ENCODE results near the gene BHLHE41. TPM values are rescaled to one million over a fixed set of nuclear protein-coding genes. Genes with fewer than 3 reads are reported as not detected.

The BHLHE41 gene
- total and polyA plus RNA-seq, 9 donors: 1.1 to 3.9 (median 1.8) TPM

DNA sequence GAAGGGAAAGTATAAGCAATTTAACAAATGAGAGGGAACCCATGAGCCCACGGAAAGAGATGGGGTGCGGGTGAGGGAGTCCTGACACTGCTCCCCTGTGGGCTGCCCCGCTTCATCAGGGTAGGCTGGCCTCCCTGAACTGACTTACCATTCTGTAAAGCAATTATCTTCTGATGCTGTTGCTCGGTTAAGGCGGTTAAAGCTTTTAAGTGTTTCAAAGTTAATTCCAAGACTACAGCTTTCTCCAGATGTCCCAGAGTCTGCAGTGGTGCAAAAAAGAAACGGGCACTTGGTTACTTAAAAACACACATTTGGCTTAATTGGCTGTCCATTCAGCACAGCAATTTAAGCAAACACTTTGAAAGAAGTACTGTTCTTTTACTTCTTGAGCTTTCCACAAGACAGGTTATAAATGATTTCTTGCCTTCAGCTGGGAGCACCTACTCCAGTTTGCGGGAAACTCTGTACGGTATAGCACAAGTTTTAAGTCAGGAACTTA, 1.3 kb downstream of the BHLHE41 start:
- Histone ChIP-seq H3K36me3 (ENCODE audit: control insufficient read depth, insufficient read depth, low read length) (no peaks in the 10 kb centered on the region), H3K4me3 (ENCODE audit: low read length) (peak overlapping the region; percentile 53), H3K4me1 (ENCODE audit: control insufficient read depth, insufficient read depth, low read length) (peaks cover 26% of the 10 kb centered on the region), H3K27me3 (ENCODE audit: control insufficient read depth, insufficient read depth, low read length) (peaks cover 60% of the 10 kb centered on the region), H3K27ac (ENCODE audit: low read length) (no peak overlapping the region), H3K9me3 (replicated peaks; ENCODE audit: control insufficient read depth, low read depth, low read length) (no peaks in the 10 kb centered on the region)
- 8% methylated on average over 2 of the region's 8 CpGs for WGBS (ENCODE audit: insufficient coverage)
- DNase-seq: no peak

DNA sequence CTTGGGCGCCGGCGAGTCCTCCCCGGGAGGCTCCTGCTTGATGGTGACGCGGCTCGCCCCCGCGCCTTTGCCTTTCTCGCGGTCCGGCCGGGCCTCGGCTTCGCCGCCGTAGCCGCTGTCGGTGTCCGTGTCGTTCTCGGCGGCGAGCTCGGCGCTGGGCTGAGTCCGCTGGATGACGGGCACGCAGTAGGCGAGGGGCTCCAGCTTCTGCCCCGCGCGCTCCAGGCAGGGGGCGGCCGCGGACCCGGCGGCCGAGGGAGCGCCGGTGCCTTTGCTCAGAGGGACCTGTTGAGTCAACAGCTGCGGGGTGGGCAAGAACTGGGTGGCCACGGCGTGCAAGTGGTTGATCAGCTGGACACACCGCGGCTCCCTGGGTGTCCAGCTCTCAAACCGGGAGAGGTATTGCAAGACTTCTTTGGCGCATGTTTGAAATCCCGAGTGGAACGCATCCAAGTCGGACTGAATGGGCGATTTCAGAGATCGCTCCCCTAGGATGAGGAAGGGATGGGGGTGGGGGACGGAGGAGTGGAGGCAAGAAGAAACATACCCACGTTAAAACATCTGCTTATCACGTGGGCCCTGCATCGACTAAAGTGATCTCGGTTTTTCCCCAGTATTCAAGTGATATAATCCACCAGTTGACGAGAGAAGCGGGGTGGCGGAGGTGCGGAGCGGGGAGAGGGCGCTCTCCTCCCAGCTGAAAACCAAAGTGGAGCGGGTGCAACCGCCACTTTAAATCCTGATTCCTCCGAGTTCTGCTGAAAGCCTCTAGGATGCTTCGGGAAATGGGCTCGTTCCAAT, 2.0 kb downstream of the BHLHE41 start:
- Histone ChIP-seq H3K27me3 (ENCODE audit: control insufficient read depth, insufficient read depth, low read length) (peaks cover 56% of the 10 kb centered on the region), H3K27ac (ENCODE audit: low read length) (peak overlapping the region; percentile 37), H3K9me3 (replicated peaks; ENCODE audit: control insufficient read depth, low read depth, low read length) (no peaks in the 10 kb centered on the region), H3K4me1 (ENCODE audit: control insufficient read depth, insufficient read depth, low read length) (peaks cover 26% of the 10 kb centered on the region), H3K4me3 (ENCODE audit: low read length) (peak overlapping the region; percentile 53), H3K36me3 (ENCODE audit: control insufficient read depth, insufficient read depth, low read length) (no peaks in the 10 kb centered on the region)
- under 1% methylated on average over 55 of the region's 69 CpGs for WGBS (ENCODE audit: insufficient coverage)
- DNase-seq: peak; percentile 77

DNA sequence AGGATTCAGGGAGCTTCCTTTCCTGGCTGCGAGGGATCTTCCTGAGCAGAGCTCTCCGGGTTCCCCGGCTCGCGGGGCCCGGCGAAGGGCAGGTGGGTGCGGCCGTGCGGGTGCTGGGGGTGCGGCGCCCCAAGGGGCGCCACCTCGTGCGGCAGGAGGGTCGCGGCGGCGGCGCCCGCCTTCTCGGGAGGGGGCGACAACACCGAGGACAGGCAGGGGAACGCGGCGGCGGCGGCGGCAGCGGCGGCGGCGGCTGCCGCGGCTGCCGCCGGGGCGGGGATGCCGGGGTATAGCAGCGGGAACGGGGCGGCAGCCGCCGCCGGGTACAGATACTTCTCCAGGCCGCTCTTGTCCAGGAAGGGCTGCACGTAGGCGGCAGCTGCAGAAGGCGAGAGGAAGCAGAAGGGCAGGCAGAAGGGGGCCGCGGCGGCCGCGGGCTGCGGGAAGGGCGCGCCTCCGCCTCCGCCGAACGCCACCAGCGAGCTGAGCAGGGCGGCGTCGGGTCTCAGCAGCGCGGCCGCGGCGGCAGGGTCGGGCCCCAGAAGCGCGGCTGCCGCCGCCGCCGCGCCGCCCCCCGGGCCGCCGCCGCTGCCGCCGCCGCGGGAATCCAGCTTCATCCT, 2.7 kb downstream of the BHLHE41 start:
- Histone ChIP-seq H3K4me3 (ENCODE audit: low read length) (peak overlapping the region; percentile 53), H3K27me3 (ENCODE audit: control insufficient read depth, insufficient read depth, low read length) (peaks cover 53% of the 10 kb centered on the region), H3K9me3 (replicated peaks; ENCODE audit: control insufficient read depth, low read depth, low read length) (no peaks in the 10 kb centered on the region), H3K4me1 (ENCODE audit: control insufficient read depth, insufficient read depth, low read length) (peaks cover 26% of the 10 kb centered on the region), H3K36me3 (ENCODE audit: control insufficient read depth, insufficient read depth, low read length) (no peaks in the 10 kb centered on the region), H3K27ac (ENCODE audit: low read length) (peak overlapping the region; percentile 37)
- peak; percentile 50 for DNase-seq
- WGBS (ENCODE audit: insufficient coverage): under 1% methylated on average over 82 of the region's 88 CpGs

DNA sequence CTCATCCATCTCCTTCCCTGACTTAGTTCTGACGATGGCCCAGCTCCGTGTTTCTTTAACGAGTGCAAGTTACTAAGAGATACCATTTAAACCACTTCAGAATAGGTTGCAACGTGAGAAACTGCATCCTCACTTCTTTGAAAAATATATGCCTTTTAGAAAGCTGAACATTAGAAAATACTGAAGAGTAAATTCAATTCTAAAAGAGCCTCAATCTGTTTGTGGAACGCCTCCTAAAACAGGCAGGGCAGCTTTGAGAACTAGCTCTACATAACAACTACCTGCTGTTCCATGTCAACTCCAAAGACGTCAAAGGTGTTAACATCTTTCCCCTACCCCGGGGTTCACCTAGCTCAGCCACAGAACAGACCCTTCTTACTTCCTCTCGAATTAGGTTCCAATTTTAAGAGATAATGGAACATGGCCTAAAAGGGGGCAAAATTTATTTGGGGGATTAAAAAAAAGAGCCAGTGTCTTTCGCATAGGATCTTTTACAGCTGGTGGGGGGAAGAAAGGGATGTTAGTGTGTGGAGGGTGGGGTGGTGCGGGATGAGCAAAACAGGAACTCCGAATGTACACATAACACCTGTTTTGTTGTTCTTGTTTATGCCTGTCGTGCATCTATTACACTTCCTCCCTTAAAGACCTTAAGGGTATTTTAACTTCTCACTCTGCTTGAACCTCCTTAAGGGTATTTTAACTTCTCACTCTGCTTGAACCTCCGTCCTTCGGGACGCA, 3.3 kb downstream of the BHLHE41 start:
- Histone ChIP-seq H3K36me3 (ENCODE audit: control insufficient read depth, insufficient read depth, low read length) (no peaks in the 10 kb centered on the region), H3K4me3 (ENCODE audit: low read length) (peak overlapping the region; percentile 23), H3K4me1 (ENCODE audit: control insufficient read depth, insufficient read depth, low read length) (peaks cover 26% of the 10 kb centered on the region), H3K27ac (ENCODE audit: low read length) (peak overlapping the region; percentile 37), H3K27me3 (ENCODE audit: control insufficient read depth, insufficient read depth, low read length) (peaks cover 48% of the 10 kb centered on the region), H3K9me3 (replicated peaks; ENCODE audit: control insufficient read depth, low read depth, low read length) (no peaks in the 10 kb centered on the region)
- DNase-seq: no peak
- WGBS (ENCODE audit: insufficient coverage): 71% methylated on average over 6 of the region's 15 CpGs

DNA sequence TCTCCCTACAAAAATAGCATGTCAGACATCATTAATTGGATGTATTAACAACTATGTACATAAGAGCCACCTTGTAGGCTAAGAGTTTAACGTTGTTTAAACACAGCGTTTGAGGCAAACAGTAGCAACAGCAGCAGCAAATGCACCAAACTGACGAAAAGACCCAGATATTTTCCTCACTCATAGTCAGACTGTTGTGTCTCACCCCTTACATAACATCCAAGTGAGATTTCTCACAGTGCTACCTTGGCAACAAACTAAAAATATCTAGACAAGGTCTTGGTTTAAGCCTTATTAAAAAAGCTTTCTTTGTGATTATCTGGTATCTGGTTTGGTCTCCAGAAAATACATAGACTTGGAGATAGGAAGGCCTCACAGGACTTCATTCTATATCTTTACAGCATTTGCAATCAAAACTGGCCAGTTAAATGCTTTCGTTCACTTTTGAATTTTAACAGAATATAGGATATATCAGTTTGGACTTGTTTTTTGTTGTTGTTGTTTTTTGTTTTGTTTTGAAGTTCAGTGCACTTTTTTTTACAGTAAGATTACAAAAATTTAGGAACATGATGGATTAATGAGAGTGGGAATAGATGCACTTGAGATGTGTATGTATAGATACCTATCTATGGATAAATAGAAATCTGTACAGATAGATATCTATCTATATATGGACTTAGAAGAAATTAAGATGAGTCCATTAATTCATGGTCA, 4.1 kb downstream of the BHLHE41 start:
- Histone ChIP-seq H3K4me1 (ENCODE audit: control insufficient read depth, insufficient read depth, low read length) (peaks cover 25% of the 10 kb centered on the region), H3K36me3 (ENCODE audit: control insufficient read depth, insufficient read depth, low read length) (no peaks in the 10 kb centered on the region), H3K27ac (ENCODE audit: low read length) (no peak overlapping the region), H3K27me3 (ENCODE audit: control insufficient read depth, insufficient read depth, low read length) (peaks cover 41% of the 10 kb centered on the region), H3K9me3 (replicated peaks; ENCODE audit: control insufficient read depth, low read depth, low read length) (no peaks in the 10 kb centered on the region), H3K4me3 (ENCODE audit: low read length) (no peak overlapping the region)
- no peak for DNase-seq
- 94% methylated on average over 3 of the region's 4 CpGs for WGBS (ENCODE audit: insufficient coverage)

DNA sequence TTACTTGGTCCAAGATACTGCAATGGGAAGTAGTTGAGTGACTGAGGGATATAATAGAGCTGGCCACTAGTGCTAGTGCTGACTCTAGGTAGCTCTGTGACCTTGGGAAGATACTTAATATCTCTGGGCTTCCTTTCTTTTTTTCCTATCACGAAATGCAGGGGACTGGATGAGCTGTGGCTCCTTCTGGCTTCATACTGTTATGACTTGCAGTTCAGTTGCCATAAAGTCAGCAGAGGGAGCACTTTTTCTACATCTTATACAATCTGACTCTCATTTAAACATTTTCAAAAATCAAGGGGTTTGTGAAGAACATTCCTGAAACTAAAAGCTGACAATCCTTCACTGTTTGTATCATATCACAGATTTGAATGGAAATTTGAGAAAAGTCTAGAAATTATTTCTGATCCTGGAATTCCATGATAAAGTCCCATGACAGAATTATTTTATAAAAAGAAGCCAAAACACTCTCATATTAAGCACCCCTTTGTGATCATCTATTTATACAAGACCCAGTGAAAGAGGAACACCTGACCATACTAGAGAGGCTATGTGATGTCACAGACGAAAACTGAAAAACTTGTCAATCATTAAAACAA, 5.3 kb downstream of the BHLHE41 start:
- H3K27ac ChIP-seq (ENCODE audit: low read length): no peak overlapping the region
- peaks cover 27% of the 10 kb centered on the region for H3K4me1 ChIP-seq (ENCODE audit: control insufficient read depth, insufficient read depth, low read length)
- H3K9me3 ChIP-seq (replicated peaks; ENCODE audit: control insufficient read depth, low read depth, low read length): no peaks in the 10 kb centered on the region
- peak; percentile 87 for DNase-seq
- H3K27me3 ChIP-seq (ENCODE audit: control insufficient read depth, insufficient read depth, low read length): peaks cover 29% of the 10 kb centered on the region
- H3K4me3 ChIP-seq (ENCODE audit: low read length): no peak overlapping the region
- H3K36me3 ChIP-seq (ENCODE audit: control insufficient read depth, insufficient read depth, low read length): no peaks in the 10 kb centered on the region
- WGBS (ENCODE audit: insufficient coverage): 40% methylated on average over 1 of the region's 2 CpGs

DNA sequence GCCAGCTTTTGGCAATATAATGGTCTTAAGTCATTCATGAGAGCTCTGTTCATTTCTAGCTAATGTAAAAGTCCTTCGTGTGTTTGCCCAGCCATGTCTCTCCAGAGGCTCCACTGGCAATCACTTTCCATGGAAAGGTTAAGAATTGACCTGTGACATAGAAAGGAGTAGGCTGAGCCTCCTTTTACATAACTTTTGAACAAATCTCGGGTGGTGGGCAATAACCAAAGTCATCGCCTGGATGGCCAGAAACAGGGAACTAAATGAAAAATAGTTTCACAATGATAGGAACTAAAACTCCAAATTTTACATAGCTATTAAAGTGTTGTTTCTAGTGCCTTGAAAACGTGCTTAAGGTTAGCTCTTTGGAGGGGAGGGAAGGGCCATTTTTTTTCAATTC, 6.5 kb downstream of the BHLHE41 start:
- peaks cover 24% of the 10 kb centered on the region for H3K4me1 ChIP-seq (ENCODE audit: control insufficient read depth, insufficient read depth, low read length)
- no peaks in the 10 kb centered on the region for H3K36me3 ChIP-seq (ENCODE audit: control insufficient read depth, insufficient read depth, low read length)
- H3K9me3 ChIP-seq (replicated peaks; ENCODE audit: control insufficient read depth, low read depth, low read length): no peaks in the 10 kb centered on the region
- no CpG with 5 or more reads among the region's 4 CpGs for WGBS (ENCODE audit: insufficient coverage)
- peaks cover 18% of the 10 kb centered on the region for H3K27me3 ChIP-seq (ENCODE audit: control insufficient read depth, insufficient read depth, low read length)
- no peak overlapping the region for H3K27ac ChIP-seq (ENCODE audit: low read length)
- H3K4me3 ChIP-seq (ENCODE audit: low read length): no peak overlapping the region
- no peak for DNase-seq

DNA sequence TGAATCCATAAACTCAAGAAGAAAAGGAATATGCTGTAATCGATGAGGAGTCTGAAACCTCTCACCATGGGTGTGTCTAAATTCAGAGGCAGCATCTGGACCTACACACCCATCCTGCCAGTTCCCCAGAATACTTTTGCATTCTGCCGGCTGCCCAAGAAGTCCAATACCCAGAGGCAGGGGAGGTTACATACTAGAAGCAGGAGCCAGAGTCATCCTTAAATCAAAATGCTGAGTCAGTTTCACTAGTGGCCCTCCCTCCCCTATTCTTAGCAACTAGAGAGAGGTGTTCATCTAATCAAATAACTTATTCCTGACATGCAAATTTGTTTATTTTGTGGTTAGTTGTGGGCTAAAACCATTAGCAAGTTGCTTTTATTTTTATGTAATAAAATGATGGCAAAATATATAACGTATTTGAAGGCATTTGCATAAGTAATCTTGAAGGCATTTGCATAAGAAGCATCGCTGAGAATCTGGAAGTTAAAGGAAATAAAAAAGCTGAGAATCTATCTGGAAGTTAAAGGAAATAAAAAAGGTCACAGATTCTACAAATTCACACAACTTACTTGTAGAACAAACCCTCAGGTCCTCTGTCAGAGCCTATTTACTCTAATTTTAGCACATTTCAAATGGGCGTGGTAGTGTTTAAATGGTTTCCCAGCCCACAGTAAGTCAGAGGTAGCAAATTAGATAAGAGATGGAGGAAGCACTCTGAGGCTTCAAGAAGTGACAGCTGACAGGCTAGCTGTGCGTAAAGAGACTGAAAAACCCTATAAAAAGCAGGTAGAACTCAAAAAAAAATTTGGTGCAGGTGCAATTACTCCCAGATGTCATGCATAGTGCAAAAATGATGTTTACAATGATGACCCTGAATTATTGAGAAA, 7.8 kb downstream of the BHLHE41 start:
- H3K27me3 ChIP-seq (ENCODE audit: control insufficient read depth, insufficient read depth, low read length): peaks cover 9% of the 10 kb centered on the region
- no peaks in the 10 kb centered on the region for H3K9me3 ChIP-seq (replicated peaks; ENCODE audit: control insufficient read depth, low read depth, low read length)
- DNase-seq: no peak
- H3K36me3 ChIP-seq (ENCODE audit: control insufficient read depth, insufficient read depth, low read length): no peaks in the 10 kb centered on the region
- WGBS (ENCODE audit: insufficient coverage): 74% methylated on average over 2 of the region's 6 CpGs
- H3K4me1 ChIP-seq (ENCODE audit: control insufficient read depth, insufficient read depth, low read length): peaks cover 27% of the 10 kb centered on the region
- no peak overlapping the region for H3K27ac ChIP-seq (ENCODE audit: low read length)
- H3K4me3 ChIP-seq (ENCODE audit: low read length): no peak overlapping the region

Data from muscle of leg (tissue), 11 donors.